Prostate gland (tissue), 2 donors: ENCODE results near the gene SYTL5. TPM values are rescaled to one million over a fixed set of nuclear protein-coding genes. Genes with fewer than 3 reads are reported as not detected.

ENCODE experiments used
- DNase-seq: peaks from one replicate; pipeline ENCODE4 v3.0.0-alpha.2; 2019; ENCODE audit warnings: low spot score
- H3K27ac ChIP-seq, 2 donors: fragments of 200-600 bp; sonication (generic); 2 replicates each; pipeline ENCODE4 v1.5.1; 2017 to 2019
- H3K27me3 ChIP-seq: fragments of 200-600 bp; sonication (generic); replicated peaks from 2 replicates; pipeline ENCODE4 v1.5.1; 2019; ENCODE audit not compliant: insufficient read depth
- H3K36me3 ChIP-seq, 2 donors: fragments of 200-600 bp; sonication (generic); 1 replicate in 1 of 2; 2 replicates in 1 of 2; pipeline versions ENCODE4 v1.5.1 to v1.8.1; 2017 to 2019
- H3K4me1 ChIP-seq: fragments of 200-600 bp; sonication (generic); replicated peaks from 2 replicates; pipeline ENCODE4 v1.5.1; 2019
- H3K4me3 ChIP-seq, 2 donors: fragments of 200-600 bp; sonication (generic); 2 replicates each; pipeline ENCODE4 v1.5.1; 2017 to 2019
- H3K9me3 ChIP-seq: fragments of 200-600 bp; sonication (generic); 2 replicates; pipeline ENCODE4 v1.5.1; 2017
- CTCF ChIP-seq, 4 experiments: fragments of 200-600 bp in 2 of 4; fragments of 450-650 bp in 2 of 4; sonication (generic) in 2 of 4; IDR thresholded peaks; 1 replicate in 3 of 4; 2 replicates in 1 of 4; pipeline ENCODE4 v1.5.1; 2016 to 2019; ENCODE audit warnings: antibody characterized with exemption in 4 of 4, mild to moderate bottlenecking in 2 of 4, moderate library complexity in 2 of 4
- POLR2A ChIP-seq: fragments of 450-650 bp; IDR thresholded peaks from one replicate; pipeline ENCODE4 v1.6.1; 2016; ENCODE audit warnings: antibody characterized with exemption, mild to moderate bottlenecking
- POLR2AphosphoS5 ChIP-seq: sonication (generic); formaldehyde crosslinking; IDR thresholded peaks from one replicate; pipeline ENCODE4 v1.6.1; 2017; ENCODE audit warnings: antibody characterized with exemption
- WGBS: methylation state at CpG from one replicate; pipeline ENCODE4 v1.1.5; 2018; 5-methylcytosine and 5-hydroxymethylcytosine counted together
- intact Hi-C: fragments of 100-400 bp; cut with DNase I; formaldehyde crosslinking; loops from one replicate; pipeline ENCODE4 v1.14.2; 2022
- total RNA-seq, 2 donors: library from RNA; depleted of rRNA; stranded (reverse); fragments of >200 nt; gene quantifications; one replicate each; pipeline ENCODE4 v1.1.0, GENCODE V29; 2016

SYTL5 gene
- total RNA-seq, 2 donors from 2014 or later = 2.1 to 2.9 TPM

DNA sequence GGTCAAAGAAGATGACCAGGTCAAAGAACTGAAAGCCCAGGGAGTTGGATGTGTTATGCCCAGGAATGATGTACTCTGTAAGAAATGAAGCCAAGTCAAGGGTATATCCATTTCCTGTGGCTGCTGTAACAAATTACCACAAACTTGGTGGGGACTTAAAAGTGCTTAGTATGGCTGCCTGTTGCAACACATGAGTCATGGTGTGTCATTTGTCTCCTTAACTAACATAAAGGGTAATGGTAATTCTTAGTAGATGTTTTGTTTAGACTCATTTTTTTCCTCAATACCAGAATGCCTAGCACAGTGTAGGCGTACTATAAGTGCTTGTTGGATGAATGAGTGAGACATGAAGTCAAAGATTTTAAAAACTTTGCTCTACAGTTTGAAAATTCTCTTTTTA lies 45.7 kb downstream of the SYTL5 start:
- no peaks in the 10 kb centered on the region for H3K36me3 ChIP-seq
- TF ChIP-seq POLR2A = no peak
- no peak for TF ChIP-seq POLR2AphosphoS5
- TF ChIP-seq CTCF (IDR thresholded peaks at IDR 0.05) = no peak
- no peak overlapping the region for H3K27ac ChIP-seq
- H3K4me1 ChIP-seq = no peaks in the 10 kb centered on the region
- DNase-seq = no peak
- H3K9me3 ChIP-seq = no peaks in the 10 kb centered on the region
- no peaks in the 10 kb centered on the region for H3K27me3 ChIP-seq
- WGBS = 95% methylated on average over 1 of the region's 1 CpG
- no peak overlapping the region for H3K4me3 ChIP-seq
- intact Hi-C loops = no loop called here

- no peak overlapping the region for H3K27ac ChIP-seq
- H3K27me3 ChIP-seq = no peaks in the 10 kb centered on the region
- no peaks in the 10 kb centered on the region for H3K9me3 ChIP-seq
- H3K4me3 ChIP-seq = no peak overlapping the region
- no peaks in the 10 kb centered on the region for H3K36me3 ChIP-seq
- 20% methylated on average over 4 of the region's 4 CpGs for WGBS
- no peak for TF ChIP-seq CTCF (IDR thresholded peaks at IDR 0.05)
- TF ChIP-seq POLR2AphosphoS5 = no peak
- no peak for TF ChIP-seq POLR2A
- DNase-seq = peak; percentile 8
- no peaks in the 10 kb centered on the region for H3K4me1 ChIP-seq
- intact Hi-C loops = no loop called here
Observed at GRCh38 chrX:38055170-38055847, 49.0 kb downstream of the SYTL5 start.

- intact Hi-C loops = no loop called here
- WGBS = 79% methylated on average over 2 of the region's 2 CpGs
- Histone ChIP-seq H3K27me3 (no peaks in the 10 kb centered on the region), H3K36me3 (no peaks in the 10 kb centered on the region), H3K27ac (no peak overlapping the region), H3K4me3 (no peak overlapping the region), H3K9me3 (no peaks in the 10 kb centered on the region), H3K4me1 (no peaks in the 10 kb centered on the region)
- no peak for DNase-seq
- TF ChIP-seq CTCF (IDR thresholded peaks at IDR 0.05) = no peak
- no peak for TF ChIP-seq POLR2A
- TF ChIP-seq POLR2AphosphoS5 = no peak
Observed at GRCh38 chrX:38060331-38060878, 54.1 kb downstream of the SYTL5 start.

- H3K9me3 ChIP-seq = no peaks in the 10 kb centered on the region
- 8% methylated on average over 2 of the region's 2 CpGs for WGBS
- H3K27ac ChIP-seq = no peak overlapping the region
- intact Hi-C loops = no loop called here
- H3K4me3 ChIP-seq = no peak overlapping the region
- no peaks in the 10 kb centered on the region for H3K36me3 ChIP-seq
- H3K27me3 ChIP-seq = no peaks in the 10 kb centered on the region
- no peak for TF ChIP-seq POLR2AphosphoS5
- TF ChIP-seq POLR2A = no peak
- no peak for TF ChIP-seq CTCF (IDR thresholded peaks at IDR 0.05)
- DNase-seq = no peak
- no peaks in the 10 kb centered on the region for H3K4me1 ChIP-seq
Observed at GRCh38 chrX:38061335-38061734, 55.0 kb downstream of the SYTL5 start.

- Histone ChIP-seq H3K36me3 (no peaks in the 10 kb centered on the region), H3K4me3 (no peak overlapping the region), H3K27ac (no peak overlapping the region), H3K4me1 (no peaks in the 10 kb centered on the region), H3K27me3 (no peaks in the 10 kb centered on the region), H3K9me3 (no peaks in the 10 kb centered on the region)
- intact Hi-C loops = no loop called here
- no peak for DNase-seq
- WGBS = 68% methylated on average over 2 of the region's 2 CpGs
- TF ChIP-seq POLR2AphosphoS5 (no peak), POLR2A (no peak), CTCF (IDR thresholded peaks at IDR 0.05) (no peak)
Observed at GRCh38 chrX:38066934-38067333, 60.6 kb downstream of the SYTL5 start.
